GM13977 (cell line): ENCODE results near the gene PPP3CA.
"Not testable (repeated sequence)": the region's sequence is repeated elsewhere in the genome, so short reads cannot be mapped to it uniquely, and the experiment has no call there.

ENCODE experiments used
- DNase-seq: peaks from one replicate; pipeline ENCODE4 v3.0.0; 2012; ENCODE audit warnings: low spot score
- in situ Hi-C: fragments of 300-500 bp; cut with MboI; formaldehyde crosslinking; loops from one replicate; pipeline ENCODE4 v1.12.0; 2022; ENCODE audit warnings: low sequenced_read_pairs, low pct_unique_long_range_greater_than_20kb, mixed read lengths, inconsistent platforms; ENCODE audit not compliant: unreplicated experiment
- TF ChIP-seq, protein P1 (sequence below): IDR thresholded peaks from 2 replicates; pipeline ENCODE4 v1.5.1; 2012; ENCODE audit warnings: mild to moderate bottlenecking, control low read depth; ENCODE audit not compliant: insufficient read depth; ENCODE audit errors: extremely low read depth, missing control alignments

PPP3CA gene

DNA sequence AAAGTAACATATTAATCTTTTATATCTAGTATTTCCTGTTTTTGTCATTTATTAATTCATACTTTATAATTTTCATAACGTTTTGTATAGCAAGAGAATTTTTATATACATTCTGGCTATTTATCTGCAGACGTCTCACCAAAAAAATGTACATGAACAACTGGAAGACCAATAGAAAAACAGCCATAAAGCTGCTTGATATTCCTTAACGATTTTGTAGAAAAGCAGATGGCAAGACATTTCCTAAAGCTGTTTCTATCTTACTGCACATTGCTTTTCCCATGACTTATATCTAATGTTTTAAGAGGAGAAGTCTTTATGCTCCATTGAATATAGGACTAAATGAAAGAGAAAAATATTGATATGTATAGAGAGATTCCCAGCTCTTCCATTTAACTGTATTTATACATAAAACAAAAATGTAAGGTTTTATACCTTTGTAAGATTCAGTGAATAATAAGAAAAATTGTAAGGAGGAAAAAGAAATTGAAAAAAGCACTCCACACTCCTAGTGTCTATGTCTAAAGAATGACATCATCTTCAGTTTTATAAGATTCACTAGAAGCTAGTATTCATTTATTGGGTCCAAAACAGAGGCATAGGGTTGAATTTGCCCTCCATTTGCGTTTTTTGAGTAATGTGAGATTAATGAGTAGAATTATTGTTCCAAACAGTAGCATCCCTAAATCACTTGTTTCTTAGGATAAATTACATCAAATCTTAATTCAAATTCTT, 248.5 kb downstream of the PPP3CA start:
- DNase-seq, result no peak
- TF ChIP-seq, protein P1, sequence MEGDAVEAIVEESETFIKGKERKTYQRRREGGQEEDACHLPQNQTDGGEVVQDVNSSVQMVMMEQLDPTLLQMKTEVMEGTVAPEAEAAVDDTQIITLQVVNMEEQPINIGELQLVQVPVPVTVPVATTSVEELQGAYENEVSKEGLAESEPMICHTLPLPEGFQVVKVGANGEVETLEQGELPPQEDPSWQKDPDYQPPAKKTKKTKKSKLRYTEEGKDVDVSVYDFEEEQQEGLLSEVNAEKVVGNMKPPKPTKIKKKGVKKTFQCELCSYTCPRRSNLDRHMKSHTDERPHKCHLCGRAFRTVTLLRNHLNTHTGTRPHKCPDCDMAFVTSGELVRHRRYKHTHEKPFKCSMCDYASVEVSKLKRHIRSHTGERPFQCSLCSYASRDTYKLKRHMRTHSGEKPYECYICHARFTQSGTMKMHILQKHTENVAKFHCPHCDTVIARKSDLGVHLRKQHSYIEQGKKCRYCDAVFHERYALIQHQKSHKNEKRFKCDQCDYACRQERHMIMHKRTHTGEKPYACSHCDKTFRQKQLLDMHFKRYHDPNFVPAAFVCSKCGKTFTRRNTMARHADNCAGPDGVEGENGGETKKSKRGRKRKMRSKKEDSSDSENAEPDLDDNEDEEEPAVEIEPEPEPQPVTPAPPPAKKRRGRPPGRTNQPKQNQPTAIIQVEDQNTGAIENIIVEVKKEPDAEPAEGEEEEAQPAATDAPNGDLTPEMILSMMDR, result no peak
- in situ Hi-C loops, result no loop called here

DNA sequence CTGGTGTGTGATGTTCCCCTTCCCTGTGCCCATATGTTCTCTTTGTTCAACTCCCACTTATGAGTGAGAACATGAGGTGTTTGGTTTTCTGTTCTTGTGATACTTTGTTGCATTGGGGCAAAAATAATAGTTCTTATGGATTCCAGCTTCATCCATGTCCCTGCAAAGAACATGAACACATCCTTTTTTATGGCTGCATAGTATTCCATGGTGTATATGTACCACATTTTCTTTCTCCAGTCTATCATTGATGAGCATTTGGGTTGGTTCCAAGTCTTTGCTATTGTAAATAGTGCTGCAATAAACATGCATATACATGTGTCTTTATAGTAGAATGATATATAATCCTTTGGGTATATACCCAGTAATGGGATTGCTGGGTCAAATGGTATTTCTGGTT, 254.7 kb downstream of the PPP3CA start:
- in situ Hi-C loops, result not testable (repeated sequence)

DNA sequence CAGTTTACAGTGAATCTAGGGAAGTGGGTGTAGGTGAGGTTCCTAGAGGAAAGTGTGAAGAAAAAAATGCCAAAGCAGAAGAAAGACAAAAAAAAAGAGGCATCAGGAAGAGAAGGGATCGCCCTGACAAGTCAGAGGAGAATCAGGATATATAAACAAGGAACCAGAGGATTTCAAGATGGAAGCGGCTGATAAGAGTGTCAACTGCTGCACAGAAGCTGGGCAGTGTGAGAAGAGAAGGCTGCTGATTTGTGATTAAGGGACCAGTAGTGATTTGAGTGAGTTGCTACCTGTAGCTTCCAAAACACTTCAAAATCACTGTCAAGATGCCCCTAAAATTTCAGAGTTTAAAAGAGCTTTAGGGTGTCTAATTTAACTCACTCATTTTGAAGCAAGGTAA, 258.2 kb downstream of the PPP3CA start:
- DNase-seq, result no peak
- TF ChIP-seq, protein P1, result no peak
- in situ Hi-C loops, result no loop called here

More for the DNA sequence above, 254.7 kb downstream of the PPP3CA start:
- DNase-seq, result not testable (repeated sequence)

DNA sequence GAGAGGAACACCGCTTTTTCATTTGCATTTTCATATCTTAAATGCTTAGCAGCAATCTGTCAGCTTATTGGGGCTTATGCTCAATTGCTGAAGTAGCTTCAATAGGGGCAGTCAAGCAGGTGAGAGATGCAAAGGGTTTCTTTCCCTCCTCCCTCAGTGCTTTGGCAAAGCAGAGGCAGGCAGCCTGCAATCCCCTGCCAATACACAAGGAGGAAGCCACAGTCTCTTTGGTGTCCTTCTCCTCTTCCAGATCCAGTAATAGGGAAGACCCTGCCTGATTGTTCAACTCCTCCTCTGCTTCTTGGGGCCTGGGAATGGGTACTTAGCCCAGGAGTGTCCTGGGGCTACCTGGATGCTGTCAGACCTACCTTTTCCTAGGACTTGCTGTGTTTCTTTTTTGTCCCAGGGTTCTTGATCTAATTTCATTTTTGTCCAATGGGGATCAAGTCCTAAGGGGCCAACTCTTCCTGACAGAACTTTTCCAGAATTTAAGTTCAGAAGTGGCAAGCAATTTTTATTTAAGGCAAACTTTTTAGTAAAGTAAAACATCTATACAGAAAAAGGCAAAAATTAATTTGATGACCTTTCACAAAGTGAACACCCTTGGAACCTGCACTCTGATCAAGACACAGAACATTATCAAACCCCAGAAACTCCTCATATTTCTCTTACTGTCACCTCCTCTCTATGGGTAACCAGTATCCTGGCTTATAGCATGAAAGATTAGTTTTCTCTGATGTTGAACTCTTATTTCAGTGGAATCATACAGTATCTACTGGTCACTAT, 260.3 kb downstream of the PPP3CA start:
- in situ Hi-C loops, result no loop called here
- TF ChIP-seq, protein P1, result no peak
- DNase-seq, result no peak

DNA sequence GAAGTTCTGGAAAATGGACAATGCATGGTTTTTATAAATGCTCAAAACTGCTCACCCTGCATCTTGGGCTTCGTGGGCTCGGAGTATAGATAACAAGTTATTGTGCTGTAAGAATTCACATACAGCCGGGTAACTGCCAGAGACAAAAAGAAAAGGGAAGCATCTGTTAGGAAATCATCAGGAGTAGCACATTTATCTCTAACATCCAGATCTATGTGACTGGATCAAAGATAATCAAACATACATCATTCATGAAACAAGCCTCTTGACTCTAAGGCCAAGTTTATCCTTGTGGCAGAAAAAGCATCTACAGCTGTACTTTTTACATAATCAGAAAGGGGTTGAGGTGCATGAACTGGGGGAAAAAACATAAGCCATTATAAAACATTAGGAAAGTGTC, 264.2 kb downstream of the PPP3CA start:
- in situ Hi-C loops, result no loop called here
- no peak for DNase-seq
- TF ChIP-seq, protein P1, result no peak

DNA sequence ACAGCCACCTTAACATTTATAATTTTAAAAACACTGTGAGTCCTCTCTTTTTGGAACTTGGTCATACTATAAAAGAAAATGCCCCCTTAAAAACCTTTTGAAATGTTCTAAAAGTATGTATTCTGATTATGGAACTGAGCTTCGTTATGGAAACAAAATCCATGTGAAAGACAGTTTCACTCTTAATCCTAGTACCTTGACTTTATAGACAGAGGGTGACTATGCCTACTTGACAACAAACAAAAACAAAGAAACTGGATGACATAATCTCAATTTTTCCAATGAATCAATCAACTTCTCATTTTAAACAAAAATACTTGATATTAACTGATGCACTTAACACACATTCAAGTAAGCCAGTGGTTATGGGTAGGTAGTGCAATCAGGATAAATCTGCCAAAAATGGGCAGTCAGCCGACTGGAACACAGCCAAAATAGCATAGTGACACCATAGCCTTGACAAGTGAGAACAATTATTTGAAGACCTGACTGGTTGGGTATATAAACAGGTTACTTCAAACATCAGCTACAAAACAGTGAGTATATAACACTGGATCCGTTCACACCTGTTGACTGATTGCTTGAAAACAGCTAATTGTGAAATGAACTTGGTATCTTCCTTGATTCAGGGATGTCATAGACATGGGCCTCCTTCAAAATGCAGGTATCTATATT, 265.5 kb downstream of the PPP3CA start:
- TF ChIP-seq, protein P1, result no peak
- in situ Hi-C loops, result no loop called here
- no peak for DNase-seq
